ENCODE data around the gene RMC1.

DNA sequence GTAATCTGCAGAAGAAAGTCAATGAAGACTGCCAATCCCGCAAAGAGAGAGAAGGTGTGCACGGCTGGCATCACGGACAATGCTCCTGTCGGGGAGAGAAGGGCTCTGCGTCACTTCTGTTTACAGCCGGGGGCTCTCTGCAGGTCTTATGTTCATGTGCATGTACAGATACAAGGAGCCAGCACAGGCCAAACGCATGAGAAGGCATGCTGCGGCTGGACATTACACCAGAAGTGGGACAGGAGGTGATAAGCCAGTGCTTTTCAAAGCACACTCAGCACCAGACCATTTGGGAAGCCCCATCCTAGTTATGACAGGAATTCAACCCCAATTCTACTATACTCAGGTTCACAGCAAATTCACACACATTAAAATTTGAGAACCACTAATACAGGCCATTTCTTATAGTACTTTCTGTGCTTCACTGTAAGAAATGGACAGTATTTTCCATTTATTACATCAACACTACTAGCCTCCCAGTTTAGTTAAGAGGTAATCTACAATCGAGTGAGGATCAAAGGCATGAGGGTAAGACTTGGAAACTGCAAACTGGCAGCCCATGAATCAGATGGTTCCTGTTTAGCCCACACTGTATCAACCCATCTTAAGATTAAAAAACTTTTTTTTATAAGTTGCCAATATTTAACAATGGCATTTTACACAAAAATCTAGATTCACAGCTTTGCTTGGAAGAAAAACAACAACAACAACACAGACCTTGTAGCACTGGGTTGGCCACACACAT, 38.2 kb downstream of the RMC1 start:
- TF ChIP-seq, protein P1, sequence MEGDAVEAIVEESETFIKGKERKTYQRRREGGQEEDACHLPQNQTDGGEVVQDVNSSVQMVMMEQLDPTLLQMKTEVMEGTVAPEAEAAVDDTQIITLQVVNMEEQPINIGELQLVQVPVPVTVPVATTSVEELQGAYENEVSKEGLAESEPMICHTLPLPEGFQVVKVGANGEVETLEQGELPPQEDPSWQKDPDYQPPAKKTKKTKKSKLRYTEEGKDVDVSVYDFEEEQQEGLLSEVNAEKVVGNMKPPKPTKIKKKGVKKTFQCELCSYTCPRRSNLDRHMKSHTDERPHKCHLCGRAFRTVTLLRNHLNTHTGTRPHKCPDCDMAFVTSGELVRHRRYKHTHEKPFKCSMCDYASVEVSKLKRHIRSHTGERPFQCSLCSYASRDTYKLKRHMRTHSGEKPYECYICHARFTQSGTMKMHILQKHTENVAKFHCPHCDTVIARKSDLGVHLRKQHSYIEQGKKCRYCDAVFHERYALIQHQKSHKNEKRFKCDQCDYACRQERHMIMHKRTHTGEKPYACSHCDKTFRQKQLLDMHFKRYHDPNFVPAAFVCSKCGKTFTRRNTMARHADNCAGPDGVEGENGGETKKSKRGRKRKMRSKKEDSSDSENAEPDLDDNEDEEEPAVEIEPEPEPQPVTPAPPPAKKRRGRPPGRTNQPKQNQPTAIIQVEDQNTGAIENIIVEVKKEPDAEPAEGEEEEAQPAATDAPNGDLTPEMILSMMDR (IDR thresholded peaks at IDR 0.05; ENCODE audit: low read length): no peak
- TF ChIP-seq EZH2 (optimal IDR thresholded peaks at IDR 0.05; ENCODE audit: low read depth, low read length): no peak

Measured in MM.1S (cell line).